B cell (primary cell): ENCODE measurements around the gene BCL2L11. TPM values are rescaled to one million over a fixed set of nuclear protein-coding genes. Genes with fewer than 3 reads are reported as not detected.

Experiments used
- ATAC-seq: fragments of 200-7000 bp; cut with Tn5 transposase; one replicate; pipeline ENCODE4 v1.10.0; 2021; ENCODE audit warnings: low read depth, mild to moderate bottlenecking, moderate number of reproducible peaks, moderate library complexity
- CTCF ChIA-PET: fragments of 350-600 bp; sonication (Branson Sonifier 250); formaldehyde crosslinking; loops from one replicate; lab custom pipeline; 2021; ENCODE audit warnings: antibody characterized with exemption, inconsistent platforms; lab: Charles Lee
- POLR2A ChIA-PET: fragments of 350-600 bp; sonication (Branson Sonifier 250); formaldehyde crosslinking; loops from one replicate; lab custom pipeline; 2021; ENCODE audit warnings: antibody characterized with exemption; lab: Charles Lee
- DNase-seq: peaks from one replicate; pipeline ENCODE4 v3.0.0; 2013
- H2AFZ ChIP-seq: 2 replicates; pipeline ENCODE4 v1.6.1; 2012; ENCODE audit warnings: mild to moderate bottlenecking, low read depth, low read length; ENCODE audit not compliant: insufficient read depth, poor library complexity, severe bottlenecking
- H3K27ac ChIP-seq, 2 donors: 1 replicate in 1 of 2; 2 replicates in 1 of 2; pipeline ENCODE4 v1.5.1; 2012 to 2013; ENCODE audit warnings: low read length in 2 of 2, mild to moderate bottlenecking in 2 of 2, moderate library complexity in 1 of 2
- H3K27me3 ChIP-seq, 4 experiments: fragments of 200-600 bp in 1 of 4; sonication (generic) in 1 of 4; replicated peaks in 1 of 4; 1 replicate in 2 of 4; 2 replicates in 2 of 4; pipeline versions ENCODE4 v1.6.1 to v1.7.0; 2013 to 2016; ENCODE audit warnings: low read length in 3 of 4, mild to moderate bottlenecking in 2 of 4, mixed read lengths in 1 of 4, moderate library complexity in 1 of 4; ENCODE audit not compliant: insufficient read depth in 4 of 4, control insufficient read depth in 3 of 4; ENCODE audit errors: control extremely low read depth in 1 of 4
- H3K36me3 ChIP-seq, 2 experiments: replicated peaks in 1 of 2; 1 replicate in 1 of 2; 2 replicates in 1 of 2; pipeline versions ENCODE4 v1.6.1 to v1.7.1; 2013; ENCODE audit warnings: low read length in 1 of 2; ENCODE audit not compliant: insufficient read depth in 2 of 2, control insufficient read depth in 1 of 2; ENCODE audit errors: control extremely low read depth in 1 of 2, extremely low read depth in 1 of 2
- H3K4me1 ChIP-seq, 2 donors: fragments of 200-600 bp in 1 of 2; sonication (generic) in 1 of 2; 1 replicate in 1 of 2; 2 replicates in 1 of 2; pipeline versions ENCODE4 v1.5.1 to v1.6.1; 2013 to 2017; ENCODE audit warnings: low read length in 2 of 2; ENCODE audit not compliant: control insufficient read depth in 2 of 2, insufficient read depth in 2 of 2
- H3K4me2 ChIP-seq: replicated peaks from 2 replicates; pipeline ENCODE3; 2012; ENCODE audit warnings: mild to moderate bottlenecking, low read depth, low read length; ENCODE audit not compliant: poor library complexity, severe bottlenecking
- H3K4me3 ChIP-seq, 5 experiments: fragments of 200-600 bp in 1 of 5; sonication (generic) in 1 of 5; 1 replicate in 3 of 5; 2 replicates in 2 of 5; pipeline versions ENCODE4 v1.5.1 to v1.7.0; 2011 to 2016; ENCODE audit warnings: low read length in 4 of 5, mild to moderate bottlenecking in 4 of 5, low read depth in 2 of 5, control low read depth in 1 of 5, moderate library complexity in 1 of 5; ENCODE audit not compliant: insufficient read depth in 1 of 5; ENCODE audit errors: control extremely low read depth in 1 of 5, extremely low read depth in 1 of 5
- H3K79me2 ChIP-seq: fragments of 200-600 bp; sonication (generic); one replicate; pipeline ENCODE4 v1.6.0; 2016; ENCODE audit warnings: low read length; ENCODE audit not compliant: control insufficient read depth, insufficient read depth
- H3K9ac ChIP-seq: fragments of 200-600 bp; sonication (generic); 2 replicates; pipeline ENCODE4 v1.6.1; 2017; ENCODE audit warnings: mild to moderate bottlenecking, low read length, moderate library complexity
- H3K9me3 ChIP-seq, 3 donors: one replicate each; pipeline versions ENCODE4 v1.6.1 to v1.7.1; 2013; ENCODE audit warnings: low read length in 2 of 3; ENCODE audit not compliant: control insufficient read depth in 2 of 3, insufficient read depth in 1 of 3; ENCODE audit errors: control extremely low read depth in 1 of 3
- H4K20me1 ChIP-seq: 2 replicates; pipeline ENCODE4 v1.6.0; 2012; ENCODE audit warnings: mild to moderate bottlenecking, low read length; ENCODE audit not compliant: insufficient read depth, control insufficient read depth, poor library complexity, severe bottlenecking
- H3K27ac Mint-ChIP-seq: one replicate; pipeline ENCODE4 v1.8.0; 2021; ENCODE audit warnings: mixed read lengths
- H3K27me3 Mint-ChIP-seq: one replicate; pipeline ENCODE4 v1.8.0; 2021; ENCODE audit warnings: mixed read lengths
- H3K4me1 Mint-ChIP-seq: one replicate; pipeline ENCODE4 v1.8.0; 2021; ENCODE audit warnings: mixed read lengths
- H3K4me3 Mint-ChIP-seq: one replicate; pipeline ENCODE4 v1.8.0; 2021; ENCODE audit warnings: mixed read lengths
- H3K9me3 Mint-ChIP-seq: one replicate; pipeline ENCODE4 v1.8.0; 2022; ENCODE audit warnings: mixed read lengths; ENCODE audit not compliant: insufficient read depth
- CTCF ChIP-seq: fragments of 200-600 bp; IDR thresholded peaks from one replicate; pipeline ENCODE4 v1.8.0; 2022; ENCODE audit warnings: antibody characterized with exemption, mild to moderate bottlenecking
- EZH2 ChIP-seq: IDR thresholded peaks from 2 replicates; pipeline ENCODE4 v1.6.1; 2012; ENCODE audit warnings: borderline replicate concordance, low read depth, mild to moderate bottlenecking, moderate library complexity, low read length; ENCODE audit not compliant: insufficient read depth, poor library complexity, severe bottlenecking
- WGBS: methylation state at CpG from one replicate; pipeline ENCODE4 v1.1.5; 2013; ENCODE audit warnings: missing lambda C conversion rate; ENCODE audit not compliant: insufficient coverage; 5-methylcytosine and 5-hydroxymethylcytosine counted together
- intact Hi-C: fragments of 100-400 bp; cut with micrococcal nuclease; formaldehyde crosslinking; loops from one replicate; pipeline ENCODE4 v1.10.0; 2022
- polyA plus RNA-seq: library from polyadenylated mRNA; depleted of rRNA; stranded (reverse); fragments of >200 nt; gene quantifications from 2 replicates; pipeline ENCODE4 v1.2.3, GENCODE V29; 2012
- total RNA-seq, 2 donors: library from RNA; stranded (reverse); fragments of 120-200 nt in 1 of 2; gene quantifications; 1 replicate in 1 of 2; 2 replicates in 1 of 2; pipeline versions ENCODE4 v1.2.3 to v1.2.4, GENCODE V29; 2013 to 2022

BCL2L11 gene
- total and polyA plus RNA-seq, 2 donors (not counting 1 experiment from before 2014, with no cell fraction given) = 13.8 to 164 TPM

GRCh38 chr2:111117598-111118480, 2.9 kb upstream of the BCL2L11 start:
- peaks cover 17% of the 10 kb centered on the region for H4K20me1 ChIP-seq
- peak; percentile 85 for TF ChIP-seq EZH2
- TF ChIP-seq CTCF = no peak
- ChIA-PET CTCF (interaction anchor here (0.6 to 2.5 kb wide), 11 partner anchors 16 to 589 kb away, joined by 3 to 15 read pairs (median 3); no protein-coding TSS in a partner anchor), POLR2A (interaction anchor here (1.0 kb wide), 1 partner anchor 38 kb away, joined by 3 read pairs; no protein-coding TSS in a partner anchor)
- H3K79me2 ChIP-seq = peaks cover 2% of the 10 kb centered on the region
- peaks cover 31 to 42% of the 10 kb centered on the region in 2 donors for H3K4me1 ChIP-seq
- peaks cover 28% of the 10 kb centered on the region for H3K4me1 Mint-ChIP-seq
- 2% methylated on average over 53 of the region's 64 CpGs for WGBS
- intact Hi-C loops = loop anchor here (1.0 to 5.0 kb wide), 5 partner anchors 61 to 584 kb away; partner anchors contain the start of gene BUB1
- no peaks in the 10 kb centered on the region for H3K9me3 Mint-ChIP-seq
- H3K27ac ChIP-seq = no peak overlapping the region
- H3K4me2 ChIP-seq = peak overlapping the region; percentile 99
- peak overlapping the region; percentile 91 for H3K27ac Mint-ChIP-seq
- H2AFZ ChIP-seq = peak overlapping the region; percentile 83
- peak; percentile 69 for DNase-seq
- peaks cover 0 to 20% (median 0%) of the 10 kb centered on the region in 3 donors for H3K9me3 ChIP-seq
- peak overlapping the region; percentile 92 for H3K9ac ChIP-seq
- H3K27me3 ChIP-seq = peaks cover 0 to 54% (median 24%) of the 10 kb centered on the region in 4 experiments
- peak overlapping the region; percentile 93 for H3K4me3 Mint-ChIP-seq
- H3K4me3 ChIP-seq = peak overlapping the region; percentile 35 to 88 (median 68)
- no peaks in the 10 kb centered on the region for H3K36me3 ChIP-seq
- peaks cover 41% of the 10 kb centered on the region for H3K27me3 Mint-ChIP-seq
- no peak for ATAC-seq
